IMR-90 (cell line): ENCODE data around the gene CELA1. TPM values are rescaled to one million over a fixed set of nuclear protein-coding genes. Genes with fewer than 3 reads are reported as not detected.

ENCODE experiments used
- ATAC-seq: fragments of 200-7000 bp; cut with Tn5 transposase; 2 replicates; pipeline ENCODE4 v1.9.1; 2020; ENCODE audit warnings: low read depth, mild to moderate bottlenecking, moderate library complexity
- BruUV-seq: library from RNA; stranded (reverse); fragments of 400-500 nt; replicated peaks from 2 replicates; lab custom pipeline; 2021; lab: Mats Ljungman, UMichigan
- CTCF ChIA-PET: fragments of 300-600 bp; formaldehyde crosslinking; extraction: SDS; loops from one replicate; lab custom pipeline; 2021; ENCODE audit warnings: antibody characterized with exemption; lab: Yijun Ruan, JAX
- POLR2A ChIA-PET: fragments of 300-600 bp; sonication (Branson Sonifier 250); formaldehyde crosslinking; loops from one replicate; lab custom pipeline; 2022; ENCODE audit warnings: antibody characterized with exemption; ENCODE audit not compliant: unreplicated experiment; lab: Charles Lee
- DNase-seq: peaks from one replicate; pipeline ENCODE4 v3.0.0; 2013
- H2AFZ ChIP-seq: replicated peaks from 2 replicates; pipeline ENCODE3; 2013; ENCODE audit warnings: low read length, mild to moderate bottlenecking; ENCODE audit not compliant: poor library complexity
- H2AK5ac ChIP-seq: 2 replicates; pipeline ENCODE4 v1.6.1; 2013; ENCODE audit warnings: low read depth, low read length, inconsistent platforms
- H2AK9ac ChIP-seq: replicated peaks from 2 replicates; pipeline ENCODE3; 2013; ENCODE audit warnings: mild to moderate bottlenecking, low read depth, low read length, moderate library complexity; ENCODE audit not compliant: poor library complexity
- H2BK120ac ChIP-seq: 2 replicates; pipeline ENCODE4 v1.6.1; 2013; ENCODE audit warnings: low read depth, low read length, inconsistent platforms
- H2BK15ac ChIP-seq: 3 replicates; pipeline ENCODE4 v1.6.1; 2013; ENCODE audit warnings: low read depth, low read length, inconsistent platforms
- H2BK20ac ChIP-seq: 2 replicates; pipeline ENCODE4 v1.6.1; 2013; ENCODE audit warnings: low read depth, mild to moderate bottlenecking, inconsistent platforms, low read length, moderate library complexity
- H2BK5ac ChIP-seq: 2 replicates; pipeline ENCODE4 v1.6.1; 2013; ENCODE audit warnings: mild to moderate bottlenecking, low read depth, low read length, inconsistent platforms; ENCODE audit not compliant: poor library complexity, severe bottlenecking
- H3K14ac ChIP-seq: replicated peaks from 2 replicates; pipeline ENCODE4 v1.6.1; 2013; ENCODE audit warnings: low read depth, low read length, inconsistent platforms
- H3K18ac ChIP-seq: 2 replicates; pipeline ENCODE4 v1.6.1; 2013; ENCODE audit warnings: low read depth, low read length, control low read depth
- H3K23ac ChIP-seq: 2 replicates; pipeline ENCODE4 v1.6.1; 2013; ENCODE audit warnings: low read depth, low read length, inconsistent platforms
- H3K27ac ChIP-seq: 2 replicates; pipeline ENCODE4 v1.5.1; 2013; ENCODE audit warnings: mild to moderate bottlenecking, control low read depth, low read length; ENCODE audit not compliant: insufficient read depth
- H3K27me3 ChIP-seq: 2 replicates; pipeline ENCODE4 v1.6.1; 2013; ENCODE audit warnings: low read length; ENCODE audit not compliant: control insufficient read depth, insufficient read depth
- H3K36me3 ChIP-seq: 2 replicates; pipeline ENCODE4 v1.6.1; 2013; ENCODE audit warnings: low read length, mixed read lengths; ENCODE audit not compliant: control insufficient read depth, insufficient read depth
- H3K4ac ChIP-seq: 2 replicates; pipeline ENCODE4 v1.6.1; 2013; ENCODE audit warnings: low read depth, low read length, inconsistent platforms
- H3K4me1 ChIP-seq: 2 replicates; pipeline ENCODE4 v1.6.1; 2013; ENCODE audit warnings: low read length, mixed read lengths; ENCODE audit not compliant: control insufficient read depth, insufficient read depth
- H3K4me2 ChIP-seq: 2 replicates; pipeline ENCODE4 v1.6.1; 2013; ENCODE audit warnings: low read depth, mild to moderate bottlenecking, control low read depth, low read length, moderate library complexity
- H3K4me3 ChIP-seq: 2 replicates; pipeline ENCODE4 v1.5.1; 2013; ENCODE audit warnings: low read depth, mild to moderate bottlenecking, control low read depth, low read length, moderate library complexity; ENCODE audit not compliant: insufficient read depth
- H3K56ac ChIP-seq: 2 replicates; pipeline ENCODE4 v1.6.1; 2013; ENCODE audit warnings: low read length, inconsistent platforms; ENCODE audit not compliant: insufficient read depth; ENCODE audit errors: extremely low read depth
- H3K79me1 ChIP-seq, 2 experiments: 2 replicates each; pipeline ENCODE4 v1.6.1; 2013; ENCODE audit warnings: low read length in 2 of 2, inconsistent platforms in 1 of 2, low read depth in 1 of 2
- H3K9ac ChIP-seq: 2 replicates; pipeline ENCODE4 v1.6.1; 2013; ENCODE audit warnings: low read depth, low read length, control low read depth
- H3K9me1 ChIP-seq: 2 replicates; pipeline ENCODE4 v1.6.1; 2013; ENCODE audit warnings: low read length, inconsistent platforms; ENCODE audit not compliant: insufficient read depth
- H3K9me3 ChIP-seq: 2 replicates; pipeline ENCODE4 v1.6.1; 2013; ENCODE audit warnings: low read length; ENCODE audit not compliant: control insufficient read depth, insufficient read depth
- H4K20me1 ChIP-seq: 2 replicates; pipeline ENCODE4 v1.6.1; 2013; ENCODE audit warnings: low read length, inconsistent platforms; ENCODE audit not compliant: insufficient read depth
- H4K5ac ChIP-seq: 2 replicates; pipeline ENCODE4 v1.6.1; 2013; ENCODE audit warnings: mild to moderate bottlenecking, low read depth, low read length, control low read depth
- H4K8ac ChIP-seq, 2 experiments: 2 replicates each; pipeline ENCODE4 v1.6.1; 2013; ENCODE audit warnings: low read depth in 2 of 2, low read length in 2 of 2, control low read depth in 1 of 2, inconsistent platforms in 1 of 2
- H4K91ac ChIP-seq: 2 replicates; pipeline ENCODE4 v1.6.1; 2013; ENCODE audit warnings: low read depth, low read length, inconsistent platforms; ENCODE audit not compliant: insufficient read depth
- CEBPB ChIP-seq: IDR thresholded peaks from 2 replicates; pipeline ENCODE4 v1.6.1; 2012; ENCODE audit warnings: low read depth, low read length, improper control_type of control experiment
- FOS ChIP-seq: fragments of 150-350 bp; IDR thresholded peaks from 2 replicates; pipeline ENCODE4 v1.6.1; 2016; ENCODE audit warnings: low read depth, low read length
- MAFK ChIP-seq: IDR thresholded peaks from 2 replicates; pipeline ENCODE4 v1.6.1; 2012; ENCODE audit warnings: low read depth, low read length, improper control_type of control experiment
- RFX5 ChIP-seq: IDR thresholded peaks from 2 replicates; pipeline ENCODE4 v1.8.0; 2012; ENCODE audit warnings: low read depth, mild to moderate bottlenecking, low read length, moderate library complexity
- WGBS, 2 experiments: methylation state at CpG; one replicate each; pipeline versions ENCODE4 v1.1.5 to v1.1.7; 2013; ENCODE audit warnings: missing lambda C conversion rate in 2 of 2; ENCODE audit not compliant: insufficient read length in 1 of 2; ENCODE audit errors: extremely low coverage in 2 of 2; 5-methylcytosine and 5-hydroxymethylcytosine counted together
- dilution Hi-C: fragments of 300-500 bp; cut with HindIII; formaldehyde crosslinking; loops from one replicate; pipeline ENCODE4 v1.14.3; 2018; ENCODE audit warnings: low sequenced_read_pairs; ENCODE audit not compliant: unreplicated experiment
- in situ Hi-C: fragments of 300-500 bp; cut with MboI; formaldehyde crosslinking; loops from 3 replicates; pipeline ENCODE4 v1.14.3; 2019; ENCODE audit warnings: low sequenced_read_pairs, inconsistent platforms, mixed read lengths
- intact Hi-C: fragments of 100-400 bp; cut with micrococcal nuclease; formaldehyde crosslinking; loops from 2 replicates; pipeline ENCODE4 v1.10.0; 2022
- polyA plus RNA-seq, 3 experiments: library from polyadenylated mRNA; depleted of rRNA; stranded (reverse); fragments of >200 nt; gene quantifications; 2 replicates each; pipeline ENCODE4 v1.2.3, GENCODE V29; 2012; ENCODE audit warnings: low replicate concordance in 1 of 3
- total RNA-seq: library from RNA; depleted of rRNA; stranded (reverse); fragments of >200 nt; gene quantifications from 2 replicates; pipeline ENCODE4 v1.2.3, GENCODE V29; 2012
- TF ChIP-seq, protein P1 (sequence below): conservative IDR thresholded peaks from 2 replicates; pipeline ENCODE4 v1.5.1; 2012; ENCODE audit warnings: mild to moderate bottlenecking, low read depth, low read length, improper control_type of control experiment

Gene CELA1
- total and polyA plus RNA-seq, 2 of the 4 experiments (the other 2 are of a cell fraction), result not detected

DNA sequence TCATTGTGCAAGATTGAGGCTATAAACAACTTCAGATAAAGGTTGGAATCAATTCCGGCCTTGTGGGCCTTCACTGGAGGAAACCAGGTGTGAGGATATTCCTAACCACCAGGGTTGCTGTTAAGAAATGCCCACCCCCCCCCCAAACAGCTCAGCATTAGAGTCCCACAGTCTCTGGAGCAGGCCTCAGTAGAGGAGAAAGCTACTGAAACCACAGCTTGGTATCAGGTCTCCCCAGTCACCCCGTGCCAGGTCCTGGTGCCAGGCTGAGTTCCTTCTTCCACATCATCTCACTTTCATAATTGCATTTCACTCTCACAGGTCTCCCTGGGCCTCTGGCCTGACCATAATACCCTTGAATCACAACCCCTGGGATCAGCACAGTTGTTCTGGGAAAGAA is 32.3 kb upstream of the CELA1 start:
- no TSS peak for BruUV-seq
- no peak overlapping the region for H2AFZ ChIP-seq
- no peak overlapping the region for H4K91ac ChIP-seq
- no peak overlapping the region for H2BK5ac ChIP-seq
- H3K14ac ChIP-seq, result no peak overlapping the region
- H3K79me1 ChIP-seq, result 0 out of 4 replicates have a peak, but pooled peaks cover 0 to 12% of the 10 kb centered on the region in 2 experiments
- no peaks in the 10 kb centered on the region for H4K20me1 ChIP-seq
- H3K4ac ChIP-seq, result no peak overlapping the region
- H2BK120ac ChIP-seq, result no peak overlapping the region
- H2BK20ac ChIP-seq, result no peak overlapping the region
- H3K56ac ChIP-seq, result no peak overlapping the region
- H3K9ac ChIP-seq, result no peak overlapping the region
- no peaks in the 10 kb centered on the region for H3K9me3 ChIP-seq
- H3K4me3 ChIP-seq, result no peak overlapping the region
- no peak for TF ChIP-seq FOS
- no peak for TF ChIP-seq MAFK
- no peak for TF ChIP-seq CEBPB
- no peak for TF ChIP-seq RFX5
- TF ChIP-seq, protein P1, sequence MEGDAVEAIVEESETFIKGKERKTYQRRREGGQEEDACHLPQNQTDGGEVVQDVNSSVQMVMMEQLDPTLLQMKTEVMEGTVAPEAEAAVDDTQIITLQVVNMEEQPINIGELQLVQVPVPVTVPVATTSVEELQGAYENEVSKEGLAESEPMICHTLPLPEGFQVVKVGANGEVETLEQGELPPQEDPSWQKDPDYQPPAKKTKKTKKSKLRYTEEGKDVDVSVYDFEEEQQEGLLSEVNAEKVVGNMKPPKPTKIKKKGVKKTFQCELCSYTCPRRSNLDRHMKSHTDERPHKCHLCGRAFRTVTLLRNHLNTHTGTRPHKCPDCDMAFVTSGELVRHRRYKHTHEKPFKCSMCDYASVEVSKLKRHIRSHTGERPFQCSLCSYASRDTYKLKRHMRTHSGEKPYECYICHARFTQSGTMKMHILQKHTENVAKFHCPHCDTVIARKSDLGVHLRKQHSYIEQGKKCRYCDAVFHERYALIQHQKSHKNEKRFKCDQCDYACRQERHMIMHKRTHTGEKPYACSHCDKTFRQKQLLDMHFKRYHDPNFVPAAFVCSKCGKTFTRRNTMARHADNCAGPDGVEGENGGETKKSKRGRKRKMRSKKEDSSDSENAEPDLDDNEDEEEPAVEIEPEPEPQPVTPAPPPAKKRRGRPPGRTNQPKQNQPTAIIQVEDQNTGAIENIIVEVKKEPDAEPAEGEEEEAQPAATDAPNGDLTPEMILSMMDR, result no peak
- no peak overlapping the region for H3K18ac ChIP-seq
- H2AK9ac ChIP-seq, result no peak overlapping the region
- no peaks in the 10 kb centered on the region for H3K27me3 ChIP-seq
- no peak overlapping the region for H3K4me2 ChIP-seq
- peaks cover 17% of the 10 kb centered on the region for H3K9me1 ChIP-seq
- H3K27ac ChIP-seq, result no peak overlapping the region
- no peak overlapping the region for H4K8ac ChIP-seq
- H3K4me1 ChIP-seq, result peaks cover 12% of the 10 kb centered on the region
- ChIA-PET POLR2A (no interaction called here), CTCF (no interaction called here)
- DNase-seq (no peak), ATAC-seq (no peak)
- dilution Hi-C loops, result no loop called here
- H2AK5ac ChIP-seq, result no peak overlapping the region
- no peaks in the 10 kb centered on the region for H3K36me3 ChIP-seq
- no peak overlapping the region for H2BK15ac ChIP-seq
- in situ Hi-C loops, result no loop called here
- intact Hi-C loops, result no loop called here
- WGBS, 2 experiments, result no CpG with 5 or more reads among the region's 2 CpGs
- no peak overlapping the region for H3K23ac ChIP-seq
- H4K5ac ChIP-seq, result no peak overlapping the region
